PC-9 (cell line): ENCODE measurements around the gene ABCG5. TPM values are rescaled to one million over a fixed set of nuclear protein-coding genes. Genes with fewer than 3 reads are reported as not detected.

Experiments used
- BruUV-seq: library from RNA; stranded (reverse); fragments of 400-500 nt; replicated peaks from 2 replicates; lab custom pipeline; 2021; lab: Mats Ljungman, UMichigan
- CTCF ChIA-PET: fragments of 300-600 bp; sonication (Branson Sonifier 250); formaldehyde crosslinking; loops from one replicate; lab custom pipeline; 2022; ENCODE audit warnings: antibody characterized with exemption; lab: Charles Lee
- POLR2A ChIA-PET: fragments of 300-600 bp; sonication (Branson Sonifier 250); formaldehyde crosslinking; loops from one replicate; lab custom pipeline; 2022; ENCODE audit warnings: antibody characterized with exemption; ENCODE audit not compliant: unreplicated experiment; lab: Charles Lee
- DNase-seq, 2 experiments: peaks; one replicate each; pipeline versions ENCODE4 v3.0.0 to v3.0.0-alpha.2; 2015 to 2022; ENCODE audit warnings: mixed read lengths in 1 of 2
- H2AFZ ChIP-seq: fragments of 200-600 bp; sonication (generic); 2 replicates; pipeline ENCODE4 v1.8.1; 2017; ENCODE audit warnings: antibody characterized with exemption
- H3F3A ChIP-seq: fragments of 200-600 bp; sonication (generic); 2 replicates; pipeline ENCODE4 v1.8.1; 2017; ENCODE audit warnings: antibody characterized with exemption, mild to moderate bottlenecking, low read depth; ENCODE audit not compliant: insufficient read depth
- H3K27ac ChIP-seq: fragments of 200-600 bp; sonication (generic); 2 replicates; pipeline ENCODE4 v1.6.1; 2016; ENCODE audit warnings: mixed run types
- H3K27me3 ChIP-seq: fragments of 200-600 bp; sonication (generic); 2 replicates; pipeline ENCODE4 v1.6.1; 2016; ENCODE audit warnings: low read depth, mixed run types; ENCODE audit not compliant: insufficient read depth
- H3K36me3 ChIP-seq: fragments of 200-600 bp; sonication (generic); 2 replicates; pipeline ENCODE4 v1.6.1; 2016; ENCODE audit warnings: low read depth, mixed run types
- H3K4me1 ChIP-seq: fragments of 200-600 bp; sonication (generic); replicated peaks from 2 replicates; pipeline ENCODE4 v1.6.1; 2016; ENCODE audit warnings: mixed run types; ENCODE audit not compliant: insufficient read depth
- H3K4me2 ChIP-seq: fragments of 200-600 bp; sonication (generic); 2 replicates; pipeline ENCODE4 v1.6.1; 2017; ENCODE audit warnings: mixed run types
- H3K4me3 ChIP-seq: fragments of 200-600 bp; sonication (generic); 2 replicates; pipeline ENCODE4 v1.6.1; 2016; ENCODE audit warnings: mixed run types
- H3K79me2 ChIP-seq: fragments of 200-600 bp; sonication (generic); 2 replicates; pipeline ENCODE4 v1.6.1; 2017; ENCODE audit warnings: low read depth, mixed run types
- H3K9me2 ChIP-seq: fragments of 200-600 bp; sonication (generic); 2 replicates; pipeline ENCODE4 v1.8.1; 2017; ENCODE audit warnings: mild to moderate bottlenecking; ENCODE audit not compliant: insufficient read depth
- H3K9me3 ChIP-seq: fragments of 200-600 bp; sonication (generic); 2 replicates; pipeline ENCODE4 v1.8.1; 2016; ENCODE audit warnings: low read depth; ENCODE audit not compliant: insufficient read depth
- H4K20me1 ChIP-seq: fragments of 200-600 bp; sonication (generic); 2 replicates; pipeline ENCODE4 v1.8.1; 2017; ENCODE audit not compliant: insufficient read depth
- EZH2 ChIP-seq: fragments of 200-600 bp; sonication (generic); IDR thresholded peaks from 2 replicates; pipeline ENCODE4 v1.8.0; 2017; ENCODE audit warnings: antibody characterized with exemption, low read depth
- intact Hi-C: fragments of 100-400 bp; cut with micrococcal nuclease; formaldehyde crosslinking; loops from one replicate; pipeline ENCODE4 v1.10.0; 2022; ENCODE audit not compliant: unreplicated experiment
- total RNA-seq: library from RNA; stranded (reverse); gene quantifications from 2 replicates; pipeline ENCODE4 v1.2.3, GENCODE V29; 2021
- TF ChIP-seq, protein P1 (sequence below): fragments of 200-600 bp; sonication (generic); conservative IDR thresholded peaks from 2 replicates; pipeline ENCODE4 v1.6.1; 2017; ENCODE audit warnings: mixed run types, antibody characterized with exemption, mild to moderate bottlenecking, moderate library complexity

The ABCG5 gene
- total RNA-seq, 1 experiment from 2014 or later: not detected

DNA sequence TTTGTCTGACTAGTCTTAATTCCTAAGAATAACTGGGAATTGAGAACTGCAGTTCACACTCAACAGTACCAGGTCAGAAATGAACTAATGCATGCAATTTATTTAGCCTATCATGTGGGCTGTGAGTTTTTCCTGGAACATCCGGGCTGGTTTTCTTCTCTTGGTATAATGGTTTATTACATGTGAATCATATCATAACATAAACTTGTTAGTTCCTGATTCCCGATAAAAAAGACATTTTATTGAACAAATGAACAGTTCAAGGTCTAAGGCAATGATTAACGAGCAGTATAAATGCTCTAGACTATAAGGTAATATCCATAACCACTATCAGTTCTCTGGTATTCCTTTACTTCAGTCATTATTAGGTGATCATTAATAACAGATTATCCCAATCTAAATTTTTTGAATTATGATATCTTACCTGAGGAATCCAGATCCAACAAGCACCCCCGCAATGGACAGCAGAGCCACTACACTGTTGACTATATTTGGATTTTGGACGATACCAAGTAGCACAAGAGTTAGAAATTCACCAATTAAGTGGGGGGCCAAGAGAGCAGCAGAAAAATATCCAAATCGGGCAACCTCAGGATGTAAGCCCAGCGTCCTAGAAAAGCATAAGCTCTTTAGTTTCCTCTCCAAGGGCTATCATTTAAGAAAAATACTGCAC, 19.0 kb downstream of the ABCG5 start:
- H3F3A ChIP-seq: no peaks in the 10 kb centered on the region
- intact Hi-C loops: no loop called here
- ChIA-PET POLR2A (no interaction called here), CTCF (interaction anchor here (0.7 kb wide), 1 partner anchor 22 kb away, joined by 3 read pairs; no protein-coding TSS in a partner anchor)
- H3K4me2 ChIP-seq: no peak overlapping the region
- no peak overlapping the region for H3K27ac ChIP-seq
- no peak overlapping the region for H2AFZ ChIP-seq
- no peak overlapping the region for H3K4me3 ChIP-seq
- peaks cover 48% of the 10 kb centered on the region for H3K27me3 ChIP-seq
- no TSS peak for BruUV-seq
- no peaks in the 10 kb centered on the region for H4K20me1 ChIP-seq
- no peaks in the 10 kb centered on the region for H3K4me1 ChIP-seq
- no peaks in the 10 kb centered on the region for H3K36me3 ChIP-seq
- TF ChIP-seq, protein P1, sequence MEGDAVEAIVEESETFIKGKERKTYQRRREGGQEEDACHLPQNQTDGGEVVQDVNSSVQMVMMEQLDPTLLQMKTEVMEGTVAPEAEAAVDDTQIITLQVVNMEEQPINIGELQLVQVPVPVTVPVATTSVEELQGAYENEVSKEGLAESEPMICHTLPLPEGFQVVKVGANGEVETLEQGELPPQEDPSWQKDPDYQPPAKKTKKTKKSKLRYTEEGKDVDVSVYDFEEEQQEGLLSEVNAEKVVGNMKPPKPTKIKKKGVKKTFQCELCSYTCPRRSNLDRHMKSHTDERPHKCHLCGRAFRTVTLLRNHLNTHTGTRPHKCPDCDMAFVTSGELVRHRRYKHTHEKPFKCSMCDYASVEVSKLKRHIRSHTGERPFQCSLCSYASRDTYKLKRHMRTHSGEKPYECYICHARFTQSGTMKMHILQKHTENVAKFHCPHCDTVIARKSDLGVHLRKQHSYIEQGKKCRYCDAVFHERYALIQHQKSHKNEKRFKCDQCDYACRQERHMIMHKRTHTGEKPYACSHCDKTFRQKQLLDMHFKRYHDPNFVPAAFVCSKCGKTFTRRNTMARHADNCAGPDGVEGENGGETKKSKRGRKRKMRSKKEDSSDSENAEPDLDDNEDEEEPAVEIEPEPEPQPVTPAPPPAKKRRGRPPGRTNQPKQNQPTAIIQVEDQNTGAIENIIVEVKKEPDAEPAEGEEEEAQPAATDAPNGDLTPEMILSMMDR: no peak
- no peak for TF ChIP-seq EZH2
- H3K79me2 ChIP-seq: no peaks in the 10 kb centered on the region
- DNase-seq: no peak
- H3K9me2 ChIP-seq: no peaks in the 10 kb centered on the region
- H3K9me3 ChIP-seq: no peaks in the 10 kb centered on the region

DNA sequence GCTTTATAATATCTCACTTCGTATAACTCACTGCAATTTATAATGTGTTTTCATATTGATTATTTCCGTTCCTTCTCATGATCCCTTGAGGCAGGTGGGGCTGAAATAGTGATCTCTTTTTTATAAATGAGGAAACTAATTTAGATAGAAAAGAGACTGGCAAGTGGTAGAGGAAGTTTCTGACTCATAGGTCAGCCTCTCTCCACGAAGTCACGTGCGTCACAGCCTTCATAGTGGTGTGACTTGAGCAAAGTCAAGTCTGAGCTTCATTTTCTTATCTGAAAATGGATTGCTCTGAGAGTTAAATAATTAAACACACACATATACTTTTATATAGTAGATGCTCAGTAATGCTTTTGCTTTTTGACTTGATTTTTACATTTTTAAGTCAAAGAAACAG, 19.9 kb downstream of the ABCG5 start:
- no peak overlapping the region for H2AFZ ChIP-seq
- H3K4me1 ChIP-seq: no peaks in the 10 kb centered on the region
- intact Hi-C loops: no loop called here
- no peak overlapping the region for H3K27ac ChIP-seq
- CTCF ChIA-PET: no interaction called here
- H3K36me3 ChIP-seq: no peaks in the 10 kb centered on the region
- H3F3A ChIP-seq: no peaks in the 10 kb centered on the region
- POLR2A ChIA-PET: no interaction called here
- no peak overlapping the region for H3K4me2 ChIP-seq
- H4K20me1 ChIP-seq: no peaks in the 10 kb centered on the region
- H3K4me3 ChIP-seq: no peak overlapping the region
- no peaks in the 10 kb centered on the region for H3K9me2 ChIP-seq
- no peak for TF ChIP-seq EZH2
- TF ChIP-seq, protein P1: no peak
- no peaks in the 10 kb centered on the region for H3K79me2 ChIP-seq
- H3K27me3 ChIP-seq: peaks cover 39% of the 10 kb centered on the region
- DNase-seq: peak in 1 of 2 experiments; percentile 45
- no TSS peak for BruUV-seq
- H3K9me3 ChIP-seq: no peaks in the 10 kb centered on the region

- no TSS peak for BruUV-seq
Observed at GRCh38 chr2:43814711-43815110, 23.9 kb downstream of the ABCG5 start.

More at GRCh38 chr2:43814711-43815110, 23.9 kb downstream of the ABCG5 start:
- Histone ChIP-seq H3K79me2 (no peaks in the 10 kb centered on the region), H3K4me3 (no peak overlapping the region), H4K20me1 (no peaks in the 10 kb centered on the region), H3K36me3 (no peaks in the 10 kb centered on the region), H3K4me2 (no peak overlapping the region), H2AFZ (no peak overlapping the region), H3K27ac (no peak overlapping the region), H3K27me3 (0 out of 2 replicates have a peak, but pooled peaks cover under 1% of the 10 kb centered on the region), H3K9me2 (no peaks in the 10 kb centered on the region), H3K9me3 (no peaks in the 10 kb centered on the region), H3K4me1 (no peaks in the 10 kb centered on the region), H3F3A (no peaks in the 10 kb centered on the region)
- DNase-seq: no peak
- TF ChIP-seq EZH2: no peak
- TF ChIP-seq, protein P1: no peak
- intact Hi-C loops: no loop called here
- POLR2A ChIA-PET: no interaction called here
- CTCF ChIA-PET: no interaction called here
